HG02588 (cell line): ENCODE results near the gene HMGCL.
A peak's percentile ranks its signal among the peaks of the same experiment; 100 is the strongest.
"Not testable (repeated sequence)": the region's sequence is repeated elsewhere in the genome, so short reads cannot be mapped to it uniquely, and the experiment has no call there.

Experiments used
- ATAC-seq: cut with Tn5 transposase; IDR thresholded peaks from one replicate; pipeline ENCODE4 v1.9.1; 2021; ENCODE audit warnings: mild to moderate bottlenecking, moderate library complexity; ENCODE audit not compliant: unreplicated experiment

Gene HMGCL

GRCh38 chr1:23827717-23828116, 2.5 kb upstream of the HMGCL start:
- no peak for ATAC-seq

GRCh38 chr1:23826590-23826989, 1.4 kb upstream of the HMGCL start:
- ATAC-seq: not testable (repeated sequence)

- no peak for ATAC-seq
Measured at GRCh38 chr1:23825762-23826522, 713 bp upstream of the HMGCL start.

GRCh38 chr1:23824711-23825075, 536 bp downstream of the HMGCL start:
- no peak for ATAC-seq

GRCh38 chr1:23823767-23824166, 1.5 kb downstream of the HMGCL start:
- ATAC-seq: no peak

- ATAC-seq: no peak
Measured at GRCh38 chr1:23817633-23818032, 7.6 kb downstream of the HMGCL start.

GRCh38 chr1:23816906-23817305, 8.3 kb downstream of the HMGCL start:
- no peak for ATAC-seq

- no peak for ATAC-seq
Measured at GRCh38 chr1:23816361-23816760, 8.9 kb downstream of the HMGCL start.

GRCh38 chr1:23814016-23814415, 11.2 kb downstream of the HMGCL start:
- ATAC-seq: no peak

- no peak for ATAC-seq
Measured at GRCh38 chr1:23810818-23811540, 14.2 kb downstream of the HMGCL start.

- peak; percentile 67 for ATAC-seq
Measured at GRCh38 chr1:23809751-23810171, 15.5 kb downstream of the HMGCL start.

GRCh38 chr1:23807453-23807852, 17.8 kb downstream of the HMGCL start:
- no peak for ATAC-seq

- ATAC-seq: no peak
Measured at GRCh38 chr1:23806280-23806679, 18.9 kb downstream of the HMGCL start.

- ATAC-seq: no peak
Measured at GRCh38 chr1:23805025-23805424, 20.2 kb downstream of the HMGCL start.

GRCh38 chr1:23804183-23804835, 20.9 kb downstream of the HMGCL start:
- ATAC-seq: no peak

GRCh38 chr1:23803674-23804073, 21.6 kb downstream of the HMGCL start:
- ATAC-seq: no peak

- not testable (repeated sequence) for ATAC-seq
Measured at GRCh38 chr1:23802809-23803342, 22.4 kb downstream of the HMGCL start.

GRCh38 chr1:23801876-23802275, 23.4 kb downstream of the HMGCL start:
- ATAC-seq: no peak

GRCh38 chr1:23801338-23801748, 23.9 kb downstream of the HMGCL start:
- no peak for ATAC-seq

GRCh38 chr1:23800400-23801337, 24.6 kb downstream of the HMGCL start, which contains the start of gene GALE:
Gene GALE, minus strand, starts transcription at chr1:23800754. Its CDS starts 1,747 bp downstream, at chr1:23799007.
- peak; percentile 75 for ATAC-seq
